Prostate gland (tissue), 2 donors: Measurements from ENCODE around the gene CASD1.

Source experiments
- CTCF ChIP-seq, 4 experiments: fragments of 200-600 bp in 2 of 4; fragments of 450-650 bp in 2 of 4; sonication (generic) in 2 of 4; IDR thresholded peaks; 1 replicate in 3 of 4; 2 replicates in 1 of 4; pipeline ENCODE4 v1.5.1; 2016 to 2019; ENCODE audit warnings: antibody characterized with exemption in 4 of 4, mild to moderate bottlenecking in 2 of 4, moderate library complexity in 2 of 4
- POLR2A ChIP-seq: fragments of 450-650 bp; IDR thresholded peaks from one replicate; pipeline ENCODE4 v1.6.1; 2016; ENCODE audit warnings: antibody characterized with exemption, mild to moderate bottlenecking
- POLR2AphosphoS5 ChIP-seq: sonication (generic); formaldehyde crosslinking; IDR thresholded peaks from one replicate; pipeline ENCODE4 v1.6.1; 2017; ENCODE audit warnings: antibody characterized with exemption

- TF ChIP-seq CTCF (IDR thresholded peaks at IDR 0.05) (no peak), POLR2A (no peak), POLR2AphosphoS5 (no peak)
Observed at GRCh38 chr7:94547126-94547525, 37.5 kb downstream of the CASD1 start.
